SK-N-SH (cell line): Measurements from ENCODE around the gene LY6G5C.

Source experiments
- EP300 ChIP-seq, 2 experiments: IDR thresholded peaks; 2 replicates each; pipeline versions ENCODE4 v1.4.0 to v1.6.1; 2012; ENCODE audit warnings: borderline replicate concordance in 1 of 2, low read depth in 1 of 2, low read length in 1 of 2
- FOXJ3 ChIP-seq: sonication (generic); formaldehyde crosslinking; IDR thresholded peaks from 2 replicates; pipeline ENCODE4 v1.5.1; 2020; ENCODE audit warnings: mild to moderate bottlenecking, missing genetic modification reagents
- GATA2 ChIP-seq: sonication (generic); formaldehyde crosslinking; IDR thresholded peaks from 2 replicates; pipeline ENCODE4 v1.5.0; 2020; ENCODE audit warnings: mild to moderate bottlenecking, missing genetic modification reagents
- RAD21 ChIP-seq: IDR thresholded peaks from 2 replicates; pipeline ENCODE4 v1.6.1; 2012; ENCODE audit warnings: mild to moderate bottlenecking, low read length
- SIN3A ChIP-seq: IDR thresholded peaks from 2 replicates; pipeline ENCODE4 v1.6.1; 2012; ENCODE audit warnings: low read depth, mild to moderate bottlenecking, low read length, moderate library complexity, borderline replicate concordance
- YY1 ChIP-seq: IDR thresholded peaks from 2 replicates; pipeline ENCODE4 v1.4.0; 2012; ENCODE audit warnings: low read depth, mild to moderate bottlenecking
- TF ChIP-seq, protein P1 (sequence below): IDR thresholded peaks from 2 replicates; pipeline ENCODE4 v1.6.1; 2012; ENCODE audit warnings: mild to moderate bottlenecking, low read depth, low read length, moderate library complexity
- TF ChIP-seq, protein P2 (sequence below): fragments of 200-600 bp; sonication (generic); IDR thresholded peaks from 2 replicates; pipeline ENCODE4 v1.6.1; 2017; ENCODE audit warnings: antibody characterized with exemption, mild to moderate bottlenecking, moderate library complexity
- TF ChIP-seq, protein P3 (sequence below): IDR thresholded peaks from 2 replicates; pipeline ENCODE4 v1.4.0; 2012; ENCODE audit warnings: low read depth

DNA sequence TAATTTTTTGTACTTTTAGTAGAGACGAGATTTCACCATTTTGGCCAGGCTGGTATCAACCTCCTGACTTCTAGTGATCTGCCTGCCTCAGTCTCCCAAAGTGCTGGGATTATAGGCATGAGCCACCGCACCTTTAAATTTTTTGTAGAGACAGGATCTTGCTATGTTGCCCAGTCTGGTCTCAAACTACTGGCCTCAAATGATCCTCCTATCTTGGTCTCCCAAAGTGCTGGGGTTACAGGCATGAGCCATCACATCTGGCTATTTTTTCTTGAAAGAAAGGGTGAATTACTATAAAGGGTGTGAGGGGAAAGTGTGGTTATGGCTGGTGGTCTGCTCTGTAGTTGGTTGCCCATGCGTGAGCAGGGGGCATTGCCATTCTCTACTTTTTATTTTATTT lies 27.4 kb upstream of the LY6G5C start:
- TF ChIP-seq, protein P1, sequence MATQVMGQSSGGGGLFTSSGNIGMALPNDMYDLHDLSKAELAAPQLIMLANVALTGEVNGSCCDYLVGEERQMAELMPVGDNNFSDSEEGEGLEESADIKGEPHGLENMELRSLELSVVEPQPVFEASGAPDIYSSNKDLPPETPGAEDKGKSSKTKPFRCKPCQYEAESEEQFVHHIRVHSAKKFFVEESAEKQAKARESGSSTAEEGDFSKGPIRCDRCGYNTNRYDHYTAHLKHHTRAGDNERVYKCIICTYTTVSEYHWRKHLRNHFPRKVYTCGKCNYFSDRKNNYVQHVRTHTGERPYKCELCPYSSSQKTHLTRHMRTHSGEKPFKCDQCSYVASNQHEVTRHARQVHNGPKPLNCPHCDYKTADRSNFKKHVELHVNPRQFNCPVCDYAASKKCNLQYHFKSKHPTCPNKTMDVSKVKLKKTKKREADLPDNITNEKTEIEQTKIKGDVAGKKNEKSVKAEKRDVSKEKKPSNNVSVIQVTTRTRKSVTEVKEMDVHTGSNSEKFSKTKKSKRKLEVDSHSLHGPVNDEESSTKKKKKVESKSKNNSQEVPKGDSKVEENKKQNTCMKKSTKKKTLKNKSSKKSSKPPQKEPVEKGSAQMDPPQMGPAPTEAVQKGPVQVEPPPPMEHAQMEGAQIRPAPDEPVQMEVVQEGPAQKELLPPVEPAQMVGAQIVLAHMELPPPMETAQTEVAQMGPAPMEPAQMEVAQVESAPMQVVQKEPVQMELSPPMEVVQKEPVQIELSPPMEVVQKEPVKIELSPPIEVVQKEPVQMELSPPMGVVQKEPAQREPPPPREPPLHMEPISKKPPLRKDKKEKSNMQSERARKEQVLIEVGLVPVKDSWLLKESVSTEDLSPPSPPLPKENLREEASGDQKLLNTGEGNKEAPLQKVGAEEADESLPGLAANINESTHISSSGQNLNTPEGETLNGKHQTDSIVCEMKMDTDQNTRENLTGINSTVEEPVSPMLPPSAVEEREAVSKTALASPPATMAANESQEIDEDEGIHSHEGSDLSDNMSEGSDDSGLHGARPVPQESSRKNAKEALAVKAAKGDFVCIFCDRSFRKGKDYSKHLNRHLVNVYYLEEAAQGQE, result no peak
- TF ChIP-seq, protein P2, sequence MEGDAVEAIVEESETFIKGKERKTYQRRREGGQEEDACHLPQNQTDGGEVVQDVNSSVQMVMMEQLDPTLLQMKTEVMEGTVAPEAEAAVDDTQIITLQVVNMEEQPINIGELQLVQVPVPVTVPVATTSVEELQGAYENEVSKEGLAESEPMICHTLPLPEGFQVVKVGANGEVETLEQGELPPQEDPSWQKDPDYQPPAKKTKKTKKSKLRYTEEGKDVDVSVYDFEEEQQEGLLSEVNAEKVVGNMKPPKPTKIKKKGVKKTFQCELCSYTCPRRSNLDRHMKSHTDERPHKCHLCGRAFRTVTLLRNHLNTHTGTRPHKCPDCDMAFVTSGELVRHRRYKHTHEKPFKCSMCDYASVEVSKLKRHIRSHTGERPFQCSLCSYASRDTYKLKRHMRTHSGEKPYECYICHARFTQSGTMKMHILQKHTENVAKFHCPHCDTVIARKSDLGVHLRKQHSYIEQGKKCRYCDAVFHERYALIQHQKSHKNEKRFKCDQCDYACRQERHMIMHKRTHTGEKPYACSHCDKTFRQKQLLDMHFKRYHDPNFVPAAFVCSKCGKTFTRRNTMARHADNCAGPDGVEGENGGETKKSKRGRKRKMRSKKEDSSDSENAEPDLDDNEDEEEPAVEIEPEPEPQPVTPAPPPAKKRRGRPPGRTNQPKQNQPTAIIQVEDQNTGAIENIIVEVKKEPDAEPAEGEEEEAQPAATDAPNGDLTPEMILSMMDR, result no peak
- TF ChIP-seq EP300 (IDR thresholded peaks at IDR 0.05; ENCODE audit: borderline replicate concordance in 1 of 2, low read depth in 1 of 2, low read length in 1 of 2) (no peak), YY1 (no peak), SIN3A (no peak), GATA2 (CRISPR knock-in tag) (no peak), FOXJ3 (CRISPR knock-in tag) (no peak), RAD21 (no peak)
- TF ChIP-seq, protein P3, sequence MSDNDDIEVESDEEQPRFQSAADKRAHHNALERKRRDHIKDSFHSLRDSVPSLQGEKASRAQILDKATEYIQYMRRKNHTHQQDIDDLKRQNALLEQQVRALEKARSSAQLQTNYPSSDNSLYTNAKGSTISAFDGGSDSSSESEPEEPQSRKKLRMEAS, result no peak
